GM20000 (cell line): ENCODE results near the gene TSPAN10.
A peak's percentile ranks its signal among the peaks of the same experiment; 100 is the strongest.
"Not testable (repeated sequence)": the region's sequence is repeated elsewhere in the genome, so short reads cannot be mapped to it uniquely, and the experiment has no call there.

Source experiments
- DNase-seq: peaks from one replicate; pipeline ENCODE4 v3.0.0; 2012; ENCODE audit warnings: low spot score
- TF ChIP-seq, protein P1 (sequence below): IDR thresholded peaks from 2 replicates; pipeline ENCODE4 v1.5.1; 2012; ENCODE audit warnings: mild to moderate bottlenecking, control low read depth; ENCODE audit errors: extremely low read depth, missing control alignments

Gene TSPAN10

DNA sequence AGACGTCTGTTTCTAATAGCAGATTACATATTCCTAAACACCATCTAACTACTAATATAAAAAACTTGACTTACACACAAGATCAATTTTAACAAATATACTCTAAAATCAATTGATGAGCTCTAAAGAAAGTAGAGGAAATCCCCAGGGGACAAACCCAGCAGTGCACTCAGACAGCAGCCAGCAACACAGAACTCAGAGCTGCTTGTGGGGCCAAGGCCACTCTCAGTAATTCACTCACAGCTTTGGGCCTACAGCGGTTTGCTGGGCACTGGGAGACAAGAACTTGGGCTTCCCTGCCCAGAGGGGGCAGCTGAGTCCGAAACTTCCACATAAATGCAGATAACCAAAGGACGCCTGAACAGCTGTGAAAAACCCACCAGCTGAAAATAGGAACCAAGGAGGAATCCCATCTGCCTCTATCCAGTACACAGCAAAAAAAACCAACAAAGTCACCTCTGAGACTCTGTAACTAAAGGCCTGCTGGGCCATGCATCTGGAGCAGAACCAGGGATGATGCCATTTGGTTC, 21.5 kb upstream of the TSPAN10 start:
- DNase-seq, result peak; percentile 43
- TF ChIP-seq, protein P1, sequence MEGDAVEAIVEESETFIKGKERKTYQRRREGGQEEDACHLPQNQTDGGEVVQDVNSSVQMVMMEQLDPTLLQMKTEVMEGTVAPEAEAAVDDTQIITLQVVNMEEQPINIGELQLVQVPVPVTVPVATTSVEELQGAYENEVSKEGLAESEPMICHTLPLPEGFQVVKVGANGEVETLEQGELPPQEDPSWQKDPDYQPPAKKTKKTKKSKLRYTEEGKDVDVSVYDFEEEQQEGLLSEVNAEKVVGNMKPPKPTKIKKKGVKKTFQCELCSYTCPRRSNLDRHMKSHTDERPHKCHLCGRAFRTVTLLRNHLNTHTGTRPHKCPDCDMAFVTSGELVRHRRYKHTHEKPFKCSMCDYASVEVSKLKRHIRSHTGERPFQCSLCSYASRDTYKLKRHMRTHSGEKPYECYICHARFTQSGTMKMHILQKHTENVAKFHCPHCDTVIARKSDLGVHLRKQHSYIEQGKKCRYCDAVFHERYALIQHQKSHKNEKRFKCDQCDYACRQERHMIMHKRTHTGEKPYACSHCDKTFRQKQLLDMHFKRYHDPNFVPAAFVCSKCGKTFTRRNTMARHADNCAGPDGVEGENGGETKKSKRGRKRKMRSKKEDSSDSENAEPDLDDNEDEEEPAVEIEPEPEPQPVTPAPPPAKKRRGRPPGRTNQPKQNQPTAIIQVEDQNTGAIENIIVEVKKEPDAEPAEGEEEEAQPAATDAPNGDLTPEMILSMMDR, result no peak

DNA sequence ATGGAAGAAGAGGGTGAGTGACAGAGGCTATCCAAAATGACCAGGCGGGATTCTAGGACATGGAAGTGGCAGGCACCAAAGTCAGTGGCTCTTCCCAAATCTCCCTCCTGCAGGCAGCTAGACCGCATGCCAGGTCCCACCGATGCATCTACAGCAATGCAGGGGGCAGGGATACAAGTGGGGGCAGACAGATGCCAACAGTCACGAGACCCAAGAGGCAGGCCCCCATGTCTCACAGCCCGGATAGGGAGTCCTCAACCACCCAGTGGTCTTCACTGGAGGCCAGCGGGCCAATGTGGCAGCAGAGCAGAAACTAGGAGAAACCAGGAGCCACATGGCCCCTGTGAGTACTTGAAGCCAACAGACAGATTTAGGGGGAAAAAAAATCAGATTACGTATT, 20.1 kb upstream of the TSPAN10 start:
- TF ChIP-seq, protein P1, result no peak
- no peak for DNase-seq

DNA sequence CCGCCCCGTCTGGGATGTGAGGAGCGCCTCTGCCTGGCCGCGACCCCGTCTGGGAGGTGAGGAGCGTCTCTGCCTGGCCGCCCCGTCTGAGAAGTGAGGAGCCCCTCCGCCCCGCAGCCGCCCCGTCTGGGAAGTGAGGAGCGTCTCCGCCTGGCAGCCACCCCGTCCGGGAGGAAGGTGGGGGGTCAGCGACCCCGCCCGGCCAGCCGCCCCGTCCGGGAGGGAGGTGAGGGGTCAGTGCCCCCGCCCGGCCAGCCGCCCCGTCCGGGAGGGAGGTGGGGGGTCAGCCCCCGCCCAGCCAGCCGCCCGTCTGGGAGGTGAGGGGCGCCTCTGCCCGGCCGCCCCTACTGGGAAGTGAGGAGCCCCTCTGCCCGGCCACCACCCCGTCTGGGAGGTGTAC, 18.7 kb upstream of the TSPAN10 start:
- DNase-seq, result not testable (repeated sequence)

DNA sequence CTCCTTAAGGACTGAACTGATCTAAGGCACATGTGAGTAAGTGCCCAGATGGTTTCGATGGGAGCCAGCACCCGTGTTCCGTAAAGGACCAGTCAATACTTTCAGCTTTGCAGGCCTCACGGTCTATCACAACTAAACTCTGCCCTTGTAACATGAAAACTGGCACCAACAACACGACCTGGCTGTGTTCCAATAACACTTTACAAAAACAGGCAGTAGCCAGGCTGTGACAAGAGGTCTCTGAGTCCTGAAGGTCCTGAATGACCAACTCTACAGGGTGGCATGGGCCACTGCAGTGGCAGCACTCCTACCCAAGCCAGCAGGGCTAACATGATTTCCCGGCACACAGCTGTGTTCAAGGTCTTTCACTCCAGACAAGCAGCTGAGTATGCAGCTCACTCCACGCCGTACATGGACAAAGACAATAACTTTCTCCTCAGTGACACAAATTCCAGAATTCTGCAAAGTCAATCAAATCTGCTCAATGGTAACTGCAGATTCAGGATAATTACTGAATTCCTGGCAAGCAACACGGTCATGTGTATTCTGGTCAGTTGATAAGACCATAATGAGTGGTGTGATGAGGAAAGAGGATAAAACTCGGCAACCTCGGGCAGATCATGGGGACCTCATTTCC, 15.4 kb upstream of the TSPAN10 start:
- TF ChIP-seq, protein P1, result no peak
- DNase-seq, result no peak

DNA sequence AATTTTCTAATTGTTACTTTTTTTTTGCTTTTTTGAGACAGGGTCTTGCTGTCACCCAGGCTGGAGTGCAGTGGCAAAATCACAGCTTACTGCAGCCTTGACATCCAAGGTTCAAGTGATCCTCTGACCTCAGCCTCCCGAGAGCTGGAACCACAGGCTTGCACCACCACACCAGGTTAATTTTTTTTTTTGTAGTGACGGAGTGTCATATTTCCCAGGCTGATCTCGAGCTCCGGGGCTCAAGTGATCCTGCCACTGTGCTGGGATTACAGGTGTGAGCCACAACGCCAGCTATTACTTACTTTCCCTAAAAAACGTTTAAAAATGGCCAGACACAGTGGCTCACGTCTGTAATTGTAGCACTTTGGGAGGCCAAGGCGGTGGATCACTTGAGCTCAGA, 6.7 kb upstream of the TSPAN10 start:
- TF ChIP-seq, protein P1, result no peak
- no peak for DNase-seq

DNA sequence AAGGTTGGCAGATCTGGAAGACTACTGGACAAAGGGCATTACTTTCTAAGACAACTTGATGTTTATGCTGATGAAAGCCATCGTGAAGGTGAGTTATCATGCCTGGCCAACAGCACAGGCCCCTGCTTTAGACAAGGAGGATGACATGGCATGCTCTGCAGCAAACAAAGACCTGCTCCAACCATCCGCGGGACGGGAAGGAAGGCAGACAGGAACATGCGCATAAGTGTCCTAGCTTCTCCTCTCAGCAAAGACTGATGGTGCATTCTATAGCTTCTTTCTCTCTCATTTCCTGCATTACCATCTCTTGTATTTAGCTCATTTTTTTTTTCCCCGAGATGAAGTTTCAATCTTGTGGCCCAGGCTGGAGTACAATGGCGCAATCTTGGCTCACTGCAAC, 5.5 kb upstream of the TSPAN10 start:
- TF ChIP-seq, protein P1, result no peak
- no peak for DNase-seq

DNA sequence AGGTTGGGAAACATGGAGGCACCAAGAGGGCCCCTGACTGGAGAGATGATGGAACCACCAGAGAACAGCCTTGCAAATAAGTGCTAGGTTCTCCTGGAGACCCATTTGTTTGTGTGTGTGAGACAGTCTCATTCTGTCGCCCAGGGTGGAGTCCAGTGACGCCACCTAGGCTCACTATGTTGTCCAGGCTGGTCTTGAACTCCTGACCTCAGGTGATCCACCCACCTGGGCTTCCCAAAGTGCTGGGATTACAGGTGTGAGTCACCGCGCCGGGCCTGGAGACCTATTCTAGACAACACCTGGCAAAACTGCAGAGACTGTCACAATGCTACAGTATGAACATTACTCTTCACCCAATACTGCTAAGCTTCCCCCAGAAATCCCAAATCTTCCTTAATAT, 1.6 kb upstream of the TSPAN10 start:
- DNase-seq, result no peak
- TF ChIP-seq, protein P1, result no peak

DNA sequence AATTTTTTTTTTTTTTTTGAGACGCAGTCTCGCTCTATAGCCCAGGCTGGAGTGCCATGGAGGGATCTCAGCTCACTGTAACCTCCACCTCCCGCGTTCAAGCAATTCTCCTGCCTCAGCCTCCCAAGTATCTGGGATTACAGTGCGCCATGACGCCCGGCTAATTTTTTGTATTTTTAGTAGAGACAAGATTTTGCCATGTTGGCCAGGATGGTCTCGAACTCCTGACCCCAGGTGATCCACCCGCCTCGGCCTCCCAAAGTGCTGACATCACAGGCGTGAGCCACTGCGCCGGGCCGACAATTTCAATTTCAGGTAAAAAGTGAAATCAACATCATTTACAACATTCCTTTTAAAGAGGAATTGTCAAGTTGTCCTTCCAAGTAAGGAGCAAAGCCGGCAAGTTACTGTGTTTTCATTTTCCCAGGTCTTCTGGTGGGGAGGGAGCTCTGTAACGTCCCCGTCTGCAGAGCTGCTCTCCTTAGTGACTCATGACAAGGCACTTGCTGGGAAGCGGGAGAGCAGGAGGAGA, 957 bp upstream of the TSPAN10 start:
- TF ChIP-seq, protein P1, result no peak
- no peak for DNase-seq
